ENCODE results near the gene JAK1.

DNA sequence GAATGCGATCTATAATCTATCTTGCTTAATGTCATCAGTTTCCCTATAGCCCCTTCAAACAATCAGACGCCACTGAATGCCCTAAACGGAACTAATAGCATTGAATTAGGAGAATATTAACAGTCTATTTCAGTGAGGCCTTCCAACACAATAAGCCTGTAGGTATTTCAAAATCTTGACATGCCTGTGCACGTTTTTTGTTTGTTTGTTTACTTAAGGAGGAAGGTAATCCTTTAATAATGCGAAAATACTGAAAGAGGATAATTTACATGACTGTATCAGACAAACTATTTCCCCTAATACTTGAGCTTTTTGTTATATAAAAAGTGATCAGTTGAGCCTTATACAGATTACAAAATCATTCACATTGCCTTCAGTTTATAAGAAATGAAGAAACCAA is 29.0 kb upstream of the JAK1 start:
- TF ChIP-seq MED1 (CRISPR knock-in tag; IDR thresholded peaks at IDR 0.05; ENCODE audit: borderline replicate concordance) (no peak), SP2 (IDR thresholded peaks at IDR 0.05; ENCODE audit: extremely low read depth, low read depth, low read length, poor library complexity, severe bottlenecking) (no peak), ZBTB7A (IDR thresholded peaks at IDR 0.05; ENCODE audit: borderline replicate concordance, control insufficient read depth, low read depth, low read length) (no peak), POLR2A (conservative IDR thresholded peaks at IDR 0.05) (no peak)
- TF ChIP-seq, protein P1, sequence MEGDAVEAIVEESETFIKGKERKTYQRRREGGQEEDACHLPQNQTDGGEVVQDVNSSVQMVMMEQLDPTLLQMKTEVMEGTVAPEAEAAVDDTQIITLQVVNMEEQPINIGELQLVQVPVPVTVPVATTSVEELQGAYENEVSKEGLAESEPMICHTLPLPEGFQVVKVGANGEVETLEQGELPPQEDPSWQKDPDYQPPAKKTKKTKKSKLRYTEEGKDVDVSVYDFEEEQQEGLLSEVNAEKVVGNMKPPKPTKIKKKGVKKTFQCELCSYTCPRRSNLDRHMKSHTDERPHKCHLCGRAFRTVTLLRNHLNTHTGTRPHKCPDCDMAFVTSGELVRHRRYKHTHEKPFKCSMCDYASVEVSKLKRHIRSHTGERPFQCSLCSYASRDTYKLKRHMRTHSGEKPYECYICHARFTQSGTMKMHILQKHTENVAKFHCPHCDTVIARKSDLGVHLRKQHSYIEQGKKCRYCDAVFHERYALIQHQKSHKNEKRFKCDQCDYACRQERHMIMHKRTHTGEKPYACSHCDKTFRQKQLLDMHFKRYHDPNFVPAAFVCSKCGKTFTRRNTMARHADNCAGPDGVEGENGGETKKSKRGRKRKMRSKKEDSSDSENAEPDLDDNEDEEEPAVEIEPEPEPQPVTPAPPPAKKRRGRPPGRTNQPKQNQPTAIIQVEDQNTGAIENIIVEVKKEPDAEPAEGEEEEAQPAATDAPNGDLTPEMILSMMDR (IDR thresholded peaks at IDR 0.05 in 2 of 3, conservative IDR thresholded peaks at IDR 0.05 in 1 of 3; ENCODE audit: insufficient read depth in 2 of 3, low read depth in 1 of 3, low read length in 3 of 3): no peak

All from K562 (cell line).